Stimulated activated CD8-positive, alpha-beta memory T cell treated with anti-CD3 and anti-CD28 coated beads, Interleukin-12 subunit alpha, Interleukin-12 subunit beta, amount 100 ng/mL, for 4 hours (primary cell): ENCODE data around the gene OR7G3.

ENCODE experiments used
- DNase-seq: peaks from one replicate; pipeline ENCODE4 v3.0.0-alpha.2; 2020; ENCODE audit warnings: low read depth

Gene OR7G3

DNA sequence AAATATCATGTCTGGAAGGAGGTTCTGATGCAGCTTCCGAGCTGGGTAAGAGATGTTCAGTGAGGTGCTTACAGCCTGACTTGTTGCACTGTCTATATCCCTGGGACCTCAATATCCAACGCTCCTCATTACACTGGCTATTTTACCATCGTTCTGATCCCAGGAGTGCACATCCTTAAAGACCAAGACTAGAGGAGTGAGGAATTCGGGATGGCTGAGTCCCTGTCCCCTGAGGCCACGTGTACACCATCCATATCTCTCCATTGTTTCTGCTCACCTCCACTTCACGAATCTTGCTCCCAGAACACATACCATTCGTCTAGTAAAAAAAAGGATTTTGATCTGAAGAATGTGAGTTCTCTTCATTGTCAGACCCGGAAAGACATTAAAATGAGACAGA, 19.4 kb downstream of the OR7G3 start, which contains the start of gene OR7G2:
Gene OR7G2, minus strand, starts transcription at position 101 of the 400 bp plus-strand sequence. CDS start 4,232 bp downstream, outside the sequence.
- DNase-seq: no peak

DNA sequence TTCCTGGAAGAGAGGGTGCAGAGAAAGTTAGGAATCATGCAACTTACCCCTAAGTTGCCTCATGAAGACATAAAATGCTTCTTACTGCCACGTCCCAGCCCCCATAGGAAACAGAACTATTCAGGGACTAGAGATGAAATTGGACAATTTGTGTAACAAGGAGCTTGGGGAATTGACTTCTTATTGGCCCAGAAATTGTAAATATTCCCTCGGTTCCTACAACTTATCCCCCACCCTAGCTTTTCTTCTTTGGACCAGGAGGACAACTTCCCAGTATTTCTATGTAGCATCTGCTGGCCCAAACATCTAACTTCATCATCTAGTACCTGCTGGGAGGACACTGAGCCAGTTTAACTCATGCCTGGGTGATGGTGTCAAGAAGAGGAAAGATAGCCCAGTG, 40.0 kb downstream of the OR7G3 start, which contains the start of gene OR1M1:
Gene OR1M1, plus strand, starts transcription at position 301 of the 400 bp plus-strand sequence. CDS start 6,184 bp downstream, outside the sequence.
- DNase-seq: no peak

- no peak for DNase-seq
These were observed 48.1 kb downstream of the OR7G3 start for GRCh38 chr19:9078651-9079050.

DNA sequence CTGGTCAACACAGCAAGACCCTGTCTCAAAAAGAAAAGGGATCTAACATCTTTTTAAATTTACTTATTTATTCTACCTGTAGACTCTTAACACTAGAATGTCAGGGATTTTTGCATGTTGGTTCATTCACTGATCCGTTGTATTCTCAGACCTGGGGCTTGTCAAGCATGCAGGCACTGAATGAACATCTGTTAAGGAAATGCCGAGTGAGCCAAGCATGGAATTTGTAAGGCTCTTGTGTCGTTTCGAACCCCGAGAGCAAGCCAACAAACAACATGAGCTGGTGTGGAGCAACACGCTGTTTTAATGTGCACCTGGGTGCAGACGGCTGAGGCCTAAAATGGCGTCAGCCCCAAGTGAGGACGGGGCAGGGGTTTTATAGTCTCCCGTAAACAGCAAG, 49.8 kb downstream of the OR7G3 start:
- no peak for DNase-seq
